HG03378 (cell line): ENCODE measurements around the gene FOXC1.

Experiments used
- ATAC-seq: cut with Tn5 transposase; IDR thresholded peaks from one replicate; pipeline ENCODE4 v1.9.1; 2021; ENCODE audit warnings: mild to moderate bottlenecking, moderate library complexity; ENCODE audit not compliant: unreplicated experiment

FOXC1 gene

DNA sequence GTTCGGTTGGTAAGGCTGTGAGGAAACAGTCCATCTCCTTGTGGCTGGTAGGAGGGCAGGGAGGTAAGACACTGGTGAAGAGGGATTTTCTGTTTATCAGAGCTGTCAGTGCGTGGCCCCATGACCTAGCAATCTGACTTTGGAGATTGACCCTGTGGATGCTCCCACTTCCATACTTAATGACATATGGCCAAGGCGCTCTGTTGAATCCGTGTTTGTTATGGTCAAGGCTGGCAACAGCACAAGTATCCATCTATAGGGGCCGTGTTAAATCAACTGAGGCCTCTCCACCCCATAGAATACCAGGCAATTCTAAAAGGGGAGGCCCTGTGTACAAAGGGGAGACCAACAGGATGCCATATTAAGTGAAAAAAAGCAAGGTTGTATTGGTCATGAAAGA lies 25.6 kb upstream of the FOXC1 start:
- ATAC-seq = no peak

DNA sequence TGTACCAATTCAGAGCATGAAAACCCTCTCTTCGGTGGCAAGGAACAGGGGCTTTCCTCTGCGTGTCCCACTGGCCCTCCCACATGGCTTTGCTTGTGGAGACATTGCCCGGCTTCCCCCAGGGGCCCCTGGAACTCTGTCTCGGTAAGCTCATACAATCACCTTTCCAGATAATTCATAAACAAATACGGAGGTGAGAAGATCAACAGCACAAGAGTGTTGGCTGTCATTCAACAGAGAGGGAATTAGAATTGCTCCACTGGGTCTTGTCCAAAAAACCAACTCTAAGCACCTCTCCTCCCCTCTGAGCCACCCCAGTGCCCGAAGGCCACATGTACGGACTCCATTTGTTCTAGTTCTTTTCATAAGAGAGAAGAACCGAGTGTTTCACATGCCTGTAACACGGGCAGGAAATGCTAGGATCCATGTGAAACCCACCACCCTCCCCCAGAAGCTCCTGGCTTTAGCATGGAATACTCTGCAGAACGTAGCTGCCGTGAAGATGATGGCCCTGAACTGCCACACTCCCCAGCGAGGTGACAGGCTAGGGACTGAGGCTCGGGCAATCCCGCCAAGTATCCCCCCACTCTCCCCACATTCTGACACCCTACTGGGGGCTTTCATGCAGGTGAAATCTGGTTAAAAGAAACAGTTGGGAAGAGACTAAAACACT lies 24.6 kb upstream of the FOXC1 start:
- ATAC-seq = no peak

DNA sequence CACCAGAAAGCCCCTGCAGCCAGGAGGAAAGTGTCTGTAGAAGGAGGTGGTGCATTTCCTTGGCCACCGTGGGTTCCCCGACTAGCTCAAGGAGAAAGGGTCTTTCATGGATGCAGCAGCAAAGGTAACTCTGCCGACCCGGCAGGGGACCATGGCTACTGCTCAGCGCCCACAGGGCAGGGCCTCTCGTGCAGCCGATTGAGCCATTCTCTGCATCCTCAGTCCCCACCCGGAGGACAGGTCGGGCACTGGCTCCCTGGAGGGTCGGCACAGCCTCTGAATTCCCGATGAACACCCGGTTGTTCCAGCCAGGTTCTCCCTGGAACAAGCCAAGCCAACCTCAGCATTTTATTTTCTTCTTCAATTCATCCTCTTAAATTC lies 24.1 kb upstream of the FOXC1 start:
- no peak for ATAC-seq

DNA sequence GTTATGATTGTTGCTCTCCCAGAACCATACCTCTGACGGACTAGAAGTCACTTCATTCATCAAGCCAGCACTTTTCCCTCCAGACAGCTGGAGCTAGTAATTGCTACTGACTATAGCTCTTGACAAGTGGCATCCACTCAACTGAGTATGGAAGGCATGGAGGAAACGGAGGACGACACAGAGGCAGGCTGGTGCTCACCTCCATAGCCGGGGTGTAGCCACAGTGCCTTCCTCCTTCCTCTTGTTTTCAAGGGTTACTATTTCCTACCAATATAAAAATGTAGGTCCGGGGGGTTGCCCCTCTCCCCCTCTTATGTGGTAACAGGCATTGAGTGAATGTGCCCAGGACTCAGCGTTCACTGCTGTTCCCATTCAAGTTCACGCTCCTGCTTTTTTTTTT lies 23.5 kb upstream of the FOXC1 start:
- ATAC-seq = no peak

DNA sequence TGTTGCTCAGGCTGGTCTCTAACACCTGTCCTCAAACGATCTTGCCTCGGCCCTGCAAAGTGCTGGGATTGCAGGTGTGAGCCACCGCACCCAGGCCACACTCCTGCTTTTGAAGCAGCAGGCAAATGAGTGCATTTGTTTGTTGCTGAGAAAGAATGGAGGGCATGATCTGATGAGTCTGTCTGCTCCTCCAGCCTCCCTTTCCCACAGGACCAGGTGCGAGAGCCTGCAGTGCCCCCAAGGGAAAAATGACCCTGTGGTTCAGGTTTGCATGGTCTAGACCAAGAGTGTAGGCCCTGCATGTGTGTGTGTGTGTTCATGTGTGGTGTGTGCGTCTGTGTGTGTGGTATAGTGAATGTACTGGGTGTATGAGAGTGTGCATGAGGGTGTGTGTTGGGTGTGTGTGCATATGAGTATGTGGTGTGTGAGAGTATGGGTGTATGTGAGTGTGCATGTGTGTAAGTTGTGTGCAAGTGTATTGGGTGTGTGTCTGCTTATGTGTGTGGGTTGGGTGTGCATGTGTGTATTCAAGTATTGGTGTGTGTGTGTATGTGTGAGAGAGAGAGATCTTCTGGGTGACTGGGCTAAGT lies 22.8 kb upstream of the FOXC1 start:
- ATAC-seq = no peak

DNA sequence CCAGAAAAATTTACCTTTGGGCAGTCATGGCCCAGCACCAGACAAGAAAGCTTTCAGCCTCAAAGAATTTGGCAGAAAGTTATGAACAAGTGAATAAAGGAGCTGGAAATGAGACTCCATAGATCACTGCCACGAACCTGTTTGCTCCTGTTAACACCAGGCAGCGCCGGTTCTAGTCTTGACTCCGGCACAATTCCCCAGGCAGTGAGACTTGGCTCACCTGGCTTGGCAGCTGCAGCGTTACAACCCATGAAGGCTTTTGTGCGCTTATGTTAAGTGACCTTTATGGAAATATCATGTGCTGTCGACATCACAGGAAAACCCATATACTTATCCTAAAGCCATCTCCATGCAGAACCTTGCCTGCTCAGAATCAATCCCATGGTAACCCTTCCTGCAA lies 22.2 kb upstream of the FOXC1 start:
- no peak for ATAC-seq

GRCh38 chr6:1587977-1588376 lies 21.7 kb upstream of the FOXC1 start:
- ATAC-seq = no peak

GRCh38 chr6:1589208-1589607 lies 20.5 kb upstream of the FOXC1 start:
- ATAC-seq = no peak

DNA sequence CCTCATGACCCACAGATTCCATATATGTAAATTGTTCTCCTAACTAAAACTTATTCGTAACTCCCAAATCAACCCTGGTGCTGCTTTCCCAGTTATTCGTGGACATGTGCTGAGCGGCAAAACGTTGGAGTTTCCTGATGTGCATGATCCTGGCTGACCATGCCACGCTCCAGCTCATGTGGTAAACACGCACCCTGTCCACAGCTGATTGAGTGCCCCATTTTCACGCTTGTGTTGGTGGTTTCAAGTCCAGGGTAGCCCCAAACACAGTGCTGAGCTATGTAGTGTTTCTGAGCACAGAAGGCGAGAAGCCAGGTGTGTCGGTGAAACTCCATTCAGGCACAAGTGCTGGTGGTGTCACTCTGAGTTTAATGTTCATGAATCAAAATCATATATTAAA lies 19.1 kb upstream of the FOXC1 start:
- ATAC-seq = no peak

DNA sequence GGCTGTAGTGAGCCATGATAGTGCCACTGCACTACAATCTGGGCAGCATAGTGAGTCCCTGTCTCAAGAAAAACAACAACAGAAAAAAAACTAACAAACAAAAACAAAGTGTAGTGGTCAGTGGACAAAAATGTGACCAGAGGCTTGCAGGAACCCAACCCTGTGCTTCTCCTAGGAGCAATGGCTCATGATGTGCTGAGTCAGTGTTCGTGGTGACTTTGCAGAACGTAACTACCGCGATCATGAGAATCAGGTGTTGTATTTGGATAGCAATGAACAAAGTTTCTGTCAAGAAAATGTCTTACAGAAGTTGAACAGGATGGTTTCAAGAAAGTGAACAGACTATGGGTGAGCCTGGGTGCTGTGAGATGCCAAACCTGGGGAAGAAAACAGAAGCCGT lies 18.5 kb upstream of the FOXC1 start:
- no peak for ATAC-seq

GRCh38 chr6:1591926-1592325 lies 17.8 kb upstream of the FOXC1 start:
- no peak for ATAC-seq

DNA sequence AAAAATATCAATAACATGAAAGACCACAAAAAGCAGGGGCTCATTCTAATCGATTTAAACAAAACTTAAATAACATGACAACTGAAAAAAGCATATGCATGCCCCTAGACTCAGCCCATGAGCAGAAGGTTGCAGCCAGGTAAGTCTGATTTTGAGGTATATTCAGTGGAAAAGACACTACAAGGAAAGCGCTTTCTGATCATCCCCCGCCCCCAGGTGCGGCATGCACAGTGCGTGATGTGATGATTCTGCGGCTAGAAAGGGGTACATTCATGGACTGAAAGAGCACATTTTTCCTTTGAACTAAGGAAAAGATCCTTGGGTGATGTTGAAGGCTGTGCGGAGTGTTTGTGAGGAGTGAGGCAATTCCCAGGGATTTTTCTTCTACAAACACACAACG lies 16.9 kb upstream of the FOXC1 start:
- no peak for ATAC-seq

- ATAC-seq = no peak
Observed at GRCh38 chr6:1593286-1593957, 16.3 kb upstream of the FOXC1 start.

DNA sequence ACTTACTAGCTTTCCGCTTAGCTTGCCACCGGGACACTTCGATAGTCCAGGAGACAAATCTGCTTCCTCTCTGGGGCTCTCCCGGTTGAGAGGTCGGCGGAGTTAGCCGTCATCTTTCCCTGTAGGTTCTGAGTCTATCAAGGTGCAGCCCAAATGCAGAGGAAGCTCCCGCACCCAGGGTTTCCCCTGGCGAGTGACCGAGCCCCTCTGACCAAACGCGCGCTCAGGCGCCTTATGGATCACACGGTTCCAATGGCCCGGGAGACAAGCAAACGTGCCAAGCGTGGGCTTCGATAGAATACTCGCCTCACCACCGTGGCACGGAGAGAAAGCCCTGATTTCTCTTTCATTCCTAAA lies 15.8 kb upstream of the FOXC1 start:
- no peak for ATAC-seq

GRCh38 chr6:1594445-1595200 lies 15.1 kb upstream of the FOXC1 start:
- ATAC-seq = no peak

DNA sequence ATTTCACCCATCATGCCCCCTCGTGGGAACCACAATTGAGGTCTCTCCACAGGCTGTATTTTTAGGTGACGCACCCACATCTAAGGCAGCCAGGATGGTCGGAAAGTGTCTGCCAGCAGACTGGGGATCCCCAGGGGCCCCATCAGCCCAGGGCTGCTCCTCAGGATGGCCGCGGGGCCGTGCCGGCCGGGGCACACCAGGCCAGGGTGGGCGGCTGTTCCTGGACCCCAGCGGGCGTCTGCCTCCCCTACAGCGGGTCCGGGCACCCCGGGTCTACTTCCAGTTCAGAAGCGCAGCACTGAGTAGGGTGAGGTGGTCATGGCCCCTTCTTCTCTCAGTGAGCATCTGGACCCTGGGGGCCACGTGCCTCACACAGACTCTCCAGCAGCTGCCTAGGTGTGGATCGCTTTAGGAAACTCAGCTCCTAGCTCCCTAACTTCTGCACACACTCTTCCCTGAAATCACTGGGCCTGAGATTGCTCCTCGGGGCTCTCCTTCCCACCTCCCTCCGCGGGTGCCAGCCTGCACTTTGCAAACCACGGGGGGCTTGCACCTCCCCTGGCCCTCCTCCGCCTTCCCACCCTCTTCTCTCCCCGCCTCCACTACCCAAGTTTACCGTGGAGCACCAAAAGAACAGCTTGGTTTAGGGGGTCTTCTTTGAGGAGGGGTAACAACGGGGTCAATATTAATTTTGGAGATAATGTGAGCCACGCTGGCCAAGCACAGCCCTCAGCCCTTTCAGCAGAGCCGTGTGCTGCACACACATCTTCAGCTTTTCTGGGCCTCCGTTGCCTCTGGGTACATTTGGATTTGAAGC lies 14.2 kb upstream of the FOXC1 start:
- no peak for ATAC-seq

DNA sequence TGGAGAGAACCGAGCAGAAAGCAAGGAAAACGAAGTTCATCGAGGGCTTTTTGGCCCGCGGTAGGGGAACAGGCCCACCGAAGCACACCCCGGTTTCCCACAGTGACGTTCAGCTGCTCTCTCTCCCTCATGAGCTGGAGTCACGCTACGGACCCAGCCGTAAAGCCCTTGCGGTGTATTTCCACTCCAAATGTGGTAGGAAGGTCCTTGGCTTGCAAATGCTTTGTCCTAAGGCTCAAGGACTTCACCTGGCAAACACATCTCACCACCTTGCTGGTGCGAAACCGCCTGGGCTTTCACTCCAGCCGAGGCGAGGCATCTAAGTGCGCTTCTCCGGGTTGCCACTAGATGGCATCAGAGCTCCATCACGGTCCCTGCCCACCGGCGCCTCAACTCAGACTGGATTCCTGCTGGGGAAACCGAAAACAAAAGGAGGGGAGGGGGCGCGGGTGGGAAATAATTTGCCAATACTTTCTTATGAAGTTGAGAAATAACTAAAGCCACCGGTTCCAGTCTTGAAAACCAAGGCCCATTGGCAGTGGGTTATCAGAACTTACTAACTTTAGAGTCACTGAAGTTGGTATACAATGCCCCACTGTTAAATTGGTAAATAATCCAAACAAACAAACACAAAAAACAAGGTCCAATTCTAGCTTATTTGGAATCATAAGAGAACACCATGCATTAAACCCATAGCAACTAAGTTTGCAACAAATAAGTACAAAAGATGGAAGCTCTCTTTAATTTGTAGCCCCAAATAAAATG lies 13.4 kb upstream of the FOXC1 start:
- ATAC-seq = no peak

DNA sequence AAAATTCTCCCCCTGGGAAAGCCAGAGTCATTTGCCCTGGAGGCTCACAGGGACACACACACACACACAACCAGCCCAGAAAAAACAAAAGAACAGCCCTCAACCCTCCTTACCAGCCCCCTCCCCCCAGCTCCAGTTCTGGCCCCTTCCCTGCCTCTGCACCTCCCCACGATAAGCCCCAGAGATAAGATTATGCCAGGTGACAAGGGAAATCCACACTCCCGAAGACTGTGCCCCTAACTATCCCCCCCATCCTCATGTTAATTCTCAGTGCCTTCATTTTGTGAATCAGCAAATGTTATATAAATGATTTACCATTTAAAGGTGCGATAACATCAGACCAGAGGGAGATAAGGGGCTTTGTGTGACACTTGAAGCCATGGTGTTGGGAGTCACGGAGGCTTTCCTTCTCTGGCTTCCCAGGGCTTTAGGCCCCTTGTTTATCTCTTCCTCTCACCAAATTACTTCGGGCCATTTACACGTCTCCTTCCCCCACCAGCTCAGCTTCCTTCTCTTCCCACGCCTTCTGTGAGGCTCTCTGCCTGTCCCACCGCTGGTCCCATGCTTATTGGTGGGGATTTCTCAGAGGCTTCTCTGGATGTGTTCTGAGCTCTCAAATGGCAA lies 12.5 kb upstream of the FOXC1 start:
- ATAC-seq = no peak

- ATAC-seq = no peak
Observed at GRCh38 chr6:1597924-1598323, 11.8 kb upstream of the FOXC1 start.

GRCh38 chr6:1598433-1598832 lies 11.3 kb upstream of the FOXC1 start:
- ATAC-seq = no peak
